Fibroblast of skin of scalp (primary cell): Measurements from ENCODE around the gene IGSF3.
"Not testable (repeated sequence)": the region's sequence is repeated elsewhere in the genome, so short reads cannot be mapped to it uniquely, and the experiment has no call there.

ENCODE experiments used
- DNase-seq: peaks from one replicate; pipeline ENCODE4 v3.0.0-alpha.2; 2013

The IGSF3 gene

GRCh38 chr1:116627357-116627756, 40.2 kb downstream of the IGSF3 start:
- DNase-seq: not testable (repeated sequence)

- not testable (repeated sequence) for DNase-seq
These were observed 40.6 kb downstream of the IGSF3 start for GRCh38 chr1:116626915-116627314.

GRCh38 chr1:116625155-116625554, 42.4 kb downstream of the IGSF3 start:
- not testable (repeated sequence) for DNase-seq

GRCh38 chr1:116624040-116624439, 43.5 kb downstream of the IGSF3 start:
- no peak for DNase-seq

- not testable (repeated sequence) for DNase-seq
These were observed 45.0 kb downstream of the IGSF3 start for GRCh38 chr1:116622496-116622895.

GRCh38 chr1:116621756-116622155, 45.8 kb downstream of the IGSF3 start:
- peak; percentile 4 for DNase-seq

GRCh38 chr1:116620392-116620791, 47.1 kb downstream of the IGSF3 start:
- not testable (repeated sequence) for DNase-seq

- not testable (repeated sequence) for DNase-seq
These were observed 48.4 kb downstream of the IGSF3 start for GRCh38 chr1:116619106-116619505.

GRCh38 chr1:116617808-116618207, 49.7 kb downstream of the IGSF3 start:
- not testable (repeated sequence) for DNase-seq

GRCh38 chr1:116613825-116614224, 53.7 kb downstream of the IGSF3 start:
- DNase-seq: not testable (repeated sequence)

GRCh38 chr1:116609801-116610371, 57.6 kb downstream of the IGSF3 start:
- DNase-seq: not testable (repeated sequence)

GRCh38 chr1:116608841-116609240, 58.7 kb downstream of the IGSF3 start:
- DNase-seq: not testable (repeated sequence)

GRCh38 chr1:116608151-116608550, 59.4 kb downstream of the IGSF3 start:
- DNase-seq: not testable (repeated sequence)

GRCh38 chr1:116607463-116607862, 60.1 kb downstream of the IGSF3 start:
- not testable (repeated sequence) for DNase-seq

- DNase-seq: not testable (repeated sequence)
These were observed 61.5 kb downstream of the IGSF3 start for GRCh38 chr1:116606067-116606466.

GRCh38 chr1:116605315-116605714, 62.2 kb downstream of the IGSF3 start:
- DNase-seq: no peak

- not testable (repeated sequence) for DNase-seq
These were observed 63.1 kb downstream of the IGSF3 start for GRCh38 chr1:116604408-116604807.

GRCh38 chr1:116603646-116604045, 63.9 kb downstream of the IGSF3 start:
- not testable (repeated sequence) for DNase-seq

GRCh38 chr1:116599369-116599768, 68.2 kb downstream of the IGSF3 start:
- DNase-seq: not testable (repeated sequence)

- DNase-seq: not testable (repeated sequence)
These were observed 69.0 kb downstream of the IGSF3 start for GRCh38 chr1:116598420-116599036.

GRCh38 chr1:116597388-116597787, 70.1 kb downstream of the IGSF3 start:
- DNase-seq: not testable (repeated sequence)

- not testable (repeated sequence) for DNase-seq
These were observed 70.7 kb downstream of the IGSF3 start for GRCh38 chr1:116596742-116597307.

- DNase-seq: not testable (repeated sequence)
These were observed 71.4 kb downstream of the IGSF3 start for GRCh38 chr1:116595946-116596741.
